ENCODE results near the gene NT5C.
"Not testable (repeated sequence)": the region's sequence is repeated elsewhere in the genome, so short reads cannot be mapped to it uniquely, and the experiment has no call there.

Gene NT5C

DNA sequence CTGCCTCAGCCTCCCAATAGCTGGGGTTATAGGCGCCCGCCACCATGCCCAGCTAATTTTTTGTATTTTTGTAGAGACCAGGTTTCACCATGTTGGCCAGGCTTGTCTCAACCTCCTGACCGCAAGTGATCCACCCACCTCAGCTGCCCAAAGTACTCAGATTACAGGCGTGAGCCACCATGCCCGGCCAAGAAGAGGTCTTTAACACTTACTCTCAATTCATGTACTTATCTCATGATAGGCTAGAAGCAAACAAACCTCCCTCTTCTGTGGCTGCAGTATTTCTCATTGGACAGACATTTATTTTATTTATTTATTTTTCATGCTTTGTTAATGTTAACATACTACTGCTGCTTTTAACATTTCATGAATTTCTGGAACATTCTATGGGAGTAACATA lies 7.0 kb upstream of the NT5C start:
- Histone ChIP-seq H3K9me3 (ENCODE audit: control insufficient read depth, insufficient read depth, low read length) (no peaks in the 10 kb centered on the region), H3K79me2 (ENCODE audit: control insufficient read depth, low read length) (peaks cover 3% of the 10 kb centered on the region; the same call in 1 of the 2 replicates), H3K36me3 (ENCODE audit: control insufficient read depth, low read length) (peaks cover 71% of the 10 kb centered on the region), H3K4me1 (ENCODE audit: control insufficient read depth, low read length) (peaks cover 15% of the 10 kb centered on the region), H3K4me2 (ENCODE audit: low read length) (no peak overlapping the region), H4K20me1 (ENCODE audit: control insufficient read depth, insufficient read depth, low read depth, low read length) (peaks cover 3% of the 10 kb centered on the region; the same call in 1 of the 2 replicates), H3F3A (ENCODE audit: control insufficient read depth, insufficient read depth) (peaks cover 38% of the 10 kb centered on the region), H3K27me3 (ENCODE audit: control insufficient read depth, low read length) (no peaks in the 10 kb centered on the region), H3K9me2 (replicated peaks; ENCODE audit: control insufficient read depth, low read length) (no peaks in the 10 kb centered on the region), H3K27ac (ENCODE audit: low read depth, low read length) (no peak overlapping the region), H3K4me3 (ENCODE audit: low read length) (no peak overlapping the region)
- TF ChIP-seq CTCF (IDR thresholded peaks at IDR 0.05; ENCODE audit: low read depth, low read length, poor library complexity, severe bottlenecking) (no peak), EZH2phosphoT487 (IDR thresholded peaks at IDR 0.05; ENCODE audit: borderline replicate concordance, low read length) (no peak)

DNA sequence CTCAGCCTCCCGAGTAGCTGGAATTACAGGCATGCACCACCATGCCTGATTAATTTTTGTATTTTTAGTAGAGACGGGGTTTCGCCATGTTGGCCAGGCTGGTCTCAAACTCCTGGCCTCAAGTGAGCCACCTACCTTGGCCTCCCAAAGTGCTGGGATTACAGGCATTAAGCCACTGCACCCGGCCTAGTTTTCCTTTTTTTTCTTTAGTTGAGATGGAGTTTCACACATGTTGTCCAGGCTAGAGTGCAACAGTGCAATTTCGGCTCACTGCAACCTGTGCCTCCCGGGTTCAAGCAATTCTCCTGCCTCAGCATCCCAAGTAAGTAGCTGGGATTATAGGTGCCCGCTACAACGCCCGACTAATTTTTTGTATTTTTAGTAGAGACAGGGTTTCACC lies 6.2 kb upstream of the NT5C start:
- not testable (repeated sequence) for H3K9me2 ChIP-seq (replicated peaks; ENCODE audit: control insufficient read depth, low read length); H3K9me3 ChIP-seq (ENCODE audit: control insufficient read depth, insufficient read depth, low read length); H4K20me1 ChIP-seq (ENCODE audit: control insufficient read depth, insufficient read depth, low read depth, low read length); H3K27me3 ChIP-seq (ENCODE audit: control insufficient read depth, low read length); H3K27ac ChIP-seq (ENCODE audit: low read depth, low read length); H3K4me2 ChIP-seq (ENCODE audit: low read length); H3K4me3 ChIP-seq (ENCODE audit: low read length); H3K79me2 ChIP-seq (ENCODE audit: control insufficient read depth, low read length)
- H3F3A ChIP-seq (ENCODE audit: control insufficient read depth, insufficient read depth): peaks cover 40% of the 10 kb centered on the region
- peaks cover 64% of the 10 kb centered on the region for H3K36me3 ChIP-seq (ENCODE audit: control insufficient read depth, low read length)
- peaks cover 15% of the 10 kb centered on the region for H3K4me1 ChIP-seq (ENCODE audit: control insufficient read depth, low read length)

GRCh38 chr17:75135946-75136345 lies 4.4 kb upstream of the NT5C start:
- Histone ChIP-seq H3K4me1 (ENCODE audit: control insufficient read depth, low read length) (peaks cover 12% of the 10 kb centered on the region), H3K9me2 (replicated peaks; ENCODE audit: control insufficient read depth, low read length) (no peaks in the 10 kb centered on the region), H3K9me3 (ENCODE audit: control insufficient read depth, insufficient read depth, low read length) (no peaks in the 10 kb centered on the region), H3K79me2 (ENCODE audit: control insufficient read depth, low read length) (peaks cover 4% of the 10 kb centered on the region), H3K27me3 (ENCODE audit: control insufficient read depth, low read length) (no peaks in the 10 kb centered on the region), H3K4me2 (ENCODE audit: low read length) (no peak overlapping the region), H3K4me3 (ENCODE audit: low read length) (no peak overlapping the region), H3K27ac (ENCODE audit: low read depth, low read length) (no peak overlapping the region), H3F3A (ENCODE audit: control insufficient read depth, insufficient read depth) (peaks cover 43% of the 10 kb centered on the region), H4K20me1 (ENCODE audit: control insufficient read depth, insufficient read depth, low read depth, low read length) (peaks cover 3% of the 10 kb centered on the region; the same call in 1 of the 2 replicates), H3K36me3 (ENCODE audit: control insufficient read depth, low read length) (peaks cover 49% of the 10 kb centered on the region)
- TF ChIP-seq CTCF (IDR thresholded peaks at IDR 0.05; ENCODE audit: low read depth, low read length, poor library complexity, severe bottlenecking): no peak
- TF ChIP-seq EZH2phosphoT487 (IDR thresholded peaks at IDR 0.05; ENCODE audit: borderline replicate concordance, low read length): no peak

- H3K9me2 ChIP-seq (replicated peaks; ENCODE audit: control insufficient read depth, low read length): no peaks in the 10 kb centered on the region
- H3F3A ChIP-seq (ENCODE audit: control insufficient read depth, insufficient read depth): peaks cover 43% of the 10 kb centered on the region
- peaks cover 45% of the 10 kb centered on the region for H3K36me3 ChIP-seq (ENCODE audit: control insufficient read depth, low read length)
- H3K79me2 ChIP-seq (ENCODE audit: control insufficient read depth, low read length): peaks cover 9% of the 10 kb centered on the region
- H4K20me1 ChIP-seq (ENCODE audit: control insufficient read depth, insufficient read depth, low read depth, low read length): peaks cover 3% of the 10 kb centered on the region; the same call in 1 of the 2 replicates
- no peak overlapping the region for H3K4me3 ChIP-seq (ENCODE audit: low read length)
- no peaks in the 10 kb centered on the region for H3K9me3 ChIP-seq (ENCODE audit: control insufficient read depth, insufficient read depth, low read length)
- H3K4me1 ChIP-seq (ENCODE audit: control insufficient read depth, low read length): peaks cover 11% of the 10 kb centered on the region
- no peak overlapping the region for H3K4me2 ChIP-seq (ENCODE audit: low read length)
- TF ChIP-seq CTCF (IDR thresholded peaks at IDR 0.05; ENCODE audit: low read depth, low read length, poor library complexity, severe bottlenecking): no peak
- no peak for TF ChIP-seq EZH2phosphoT487 (IDR thresholded peaks at IDR 0.05; ENCODE audit: borderline replicate concordance, low read length)
- H3K27ac ChIP-seq (ENCODE audit: low read depth, low read length): no peak overlapping the region
- no peaks in the 10 kb centered on the region for H3K27me3 ChIP-seq (ENCODE audit: control insufficient read depth, low read length)
Observed at GRCh38 chr17:75135452-75135851, 3.9 kb upstream of the NT5C start.

DNA sequence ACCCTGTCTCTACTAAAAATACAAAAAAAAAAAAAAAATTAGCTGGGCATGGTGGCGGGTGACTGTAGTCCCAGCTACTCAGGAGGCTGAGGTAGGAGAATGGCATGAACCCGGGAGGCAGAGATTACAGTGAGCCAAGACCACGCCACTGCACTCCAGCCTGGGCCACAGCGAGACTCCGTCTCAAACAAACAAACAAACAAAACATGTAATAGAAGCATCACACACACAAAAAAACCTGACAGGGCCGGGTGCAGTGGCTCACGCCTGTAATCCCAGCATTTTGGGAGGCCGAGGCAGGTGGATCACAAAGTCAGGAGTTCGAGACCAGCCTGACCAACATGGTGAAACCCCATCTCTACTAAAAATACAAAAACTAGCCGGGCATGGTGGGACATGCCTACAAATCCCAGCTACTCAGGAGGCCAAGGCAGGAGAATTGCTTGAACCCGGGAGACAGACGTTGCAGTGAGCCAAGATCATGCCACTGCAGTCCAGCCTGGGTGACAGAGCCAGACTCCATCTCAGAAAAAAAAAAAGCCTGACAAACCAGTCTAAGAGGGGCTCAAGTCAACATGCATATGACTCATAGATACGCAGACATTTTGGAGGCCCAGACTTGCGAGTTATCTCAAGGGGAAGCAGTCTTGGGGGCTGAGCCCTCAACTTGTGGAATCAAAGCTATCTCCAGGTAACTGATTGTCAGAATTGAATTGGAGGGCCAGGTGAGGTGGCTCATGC lies 2.2 kb upstream of the NT5C start:
- H3K36me3 ChIP-seq (ENCODE audit: control insufficient read depth, low read length): peaks cover 45% of the 10 kb centered on the region
- H3K79me2 ChIP-seq (ENCODE audit: control insufficient read depth, low read length): peaks cover 21% of the 10 kb centered on the region
- H3K9me2 ChIP-seq (replicated peaks; ENCODE audit: control insufficient read depth, low read length); H3K4me3 ChIP-seq (ENCODE audit: low read length); H3K4me2 ChIP-seq (ENCODE audit: low read length); H4K20me1 ChIP-seq (ENCODE audit: control insufficient read depth, insufficient read depth, low read depth, low read length); H3K9me3 ChIP-seq (ENCODE audit: control insufficient read depth, insufficient read depth, low read length); H3K27me3 ChIP-seq (ENCODE audit: control insufficient read depth, low read length); H3K27ac ChIP-seq (ENCODE audit: low read depth, low read length): not testable (repeated sequence)
- H3F3A ChIP-seq (ENCODE audit: control insufficient read depth, insufficient read depth): peaks cover 39% of the 10 kb centered on the region
- peaks cover 16% of the 10 kb centered on the region for H3K4me1 ChIP-seq (ENCODE audit: control insufficient read depth, low read length)

Data from DOHH2 (cell line).